Heart left ventricle (tissue), 16 donors: ENCODE results near the gene OOSP1. TPM values are rescaled to one million over a fixed set of nuclear protein-coding genes. Genes with fewer than 3 reads are reported as not detected.

Experiments used
- ATAC-seq, 4 donors: fragments of 200-7000 bp; cut with Tn5 transposase; one replicate each; pipeline ENCODE4 v1.9.1; 2020 to 2022; ENCODE audit warnings: moderate library complexity in 4 of 4, mild to moderate bottlenecking in 3 of 4, moderate number of reproducible peaks in 1 of 4
- DNase-seq, 5 donors: peaks; one replicate each; pipeline ENCODE4 v3.0.0-alpha.2; 2020
- H3K27ac ChIP-seq, 12 donors: fragments of 200-600 bp; sonication (generic) in 4 of 12; one replicate each; pipeline versions ENCODE4 v1.5.0 to v1.8.0; 2016 to 2022; ENCODE audit warnings: mild to moderate bottlenecking in 2 of 12
- H3K27me3 ChIP-seq, 9 donors: fragments of 200-600 bp; sonication (generic) in 2 of 9; one replicate each; pipeline versions ENCODE4 v1.5.1 to v1.8.0; 2016 to 2022; ENCODE audit warnings: mild to moderate bottlenecking in 3 of 9
- H3K36me3 ChIP-seq, 9 donors: fragments of 200-600 bp; sonication (generic) in 2 of 9; one replicate each; pipeline versions ENCODE4 v1.5.0 to v1.8.0; 2018 to 2022; ENCODE audit warnings: mild to moderate bottlenecking in 2 of 9
- H3K4me1 ChIP-seq, 12 donors: fragments of 200-600 bp; sonication (generic) in 4 of 12; one replicate each; pipeline versions ENCODE4 v1.5.0 to v1.8.0; 2016 to 2022; ENCODE audit warnings: mild to moderate bottlenecking in 3 of 12
- H3K4me3 ChIP-seq, 12 donors: fragments of 200-600 bp; sonication (generic) in 4 of 12; one replicate each; pipeline versions ENCODE4 v1.5.0 to v1.8.0; 2017 to 2022; ENCODE audit warnings: mild to moderate bottlenecking in 9 of 12, moderate library complexity in 4 of 12
- H3K9me3 ChIP-seq, 12 donors: fragments of 200-600 bp; sonication (generic) in 4 of 12; one replicate each; pipeline versions ENCODE4 v1.5.0 to v1.8.0; 2016 to 2022; ENCODE audit warnings: mild to moderate bottlenecking in 1 of 12
- CTCF ChIP-seq, 12 donors: fragments of 200-600 bp; sonication (generic) in 4 of 12; IDR thresholded peaks; one replicate each; pipeline versions ENCODE4 v1.5.0 to v1.8.0; 2018 to 2022; ENCODE audit warnings: antibody characterized with exemption in 12 of 12, mild to moderate bottlenecking in 5 of 12
- POLR2A ChIP-seq, 2 donors: fragments of 450-650 bp; IDR thresholded peaks; one replicate each; pipeline ENCODE4 v1.6.1; 2017; ENCODE audit warnings: antibody characterized with exemption in 2 of 2, mild to moderate bottlenecking in 2 of 2, moderate library complexity in 2 of 2
- WGBS, 4 donors: extraction: QIAGEN DNeasy Blood & Tissue Kit in 2 of 4; methylation state at CpG; one replicate each; pipeline versions ENCODE4 v1.1.5 to v1.1.7; 2013 to 2018; 5-methylcytosine and 5-hydroxymethylcytosine counted together
- intact Hi-C, 10 donors: fragments of 100-400 bp; cut with DNase I; formaldehyde crosslinking; loops; one replicate each; pipeline versions ENCODE4 v1.11.1 to v1.14.2; 2022
- polyA plus RNA-seq, 2 donors: library from polyadenylated mRNA; stranded (reverse); fragments of 200-250 nt; gene quantifications; one replicate each; pipeline ENCODE4 v1.2.3, GENCODE V29; 2013
- total RNA-seq, 9 donors: library from RNA; depleted of rRNA in 2 of 9; stranded (reverse); fragments of >200 nt in 2 of 9; fragmentation: NEBNext Ultra II Directional in 3 of 9; extraction: Animal tissue kit (Norgen Biotek cat#: 25700) in 3 of 9; gene quantifications; one replicate each; pipeline versions ENCODE4 v1.1.0 to v1.2.4, GENCODE V29; 2016 to 2023
- donor health status: ischemic (EF 13 %, LVEDD 7.1; RV severe dilation, severe dysfunction).
- donor health status: healthy with polysubstance abuse.
- donor health status: DM: no; HTN: yes; CAD: no.
- donor health status: DM: no; HTN: no; CAD: no.
- donor health status: ischemic (EF 25% LVEDD 6.9; RV normal size, moderate dysfunction).
- donor health status: ischemic (EF 25% LVEDD 5.7; RV mildly dilated, moderate dysfunction).
- donor health status: healthy.
- donor health status: DM: yes; HTN: yes; CAD: no.
- donor health status: ischemic (EF 35%, LVEDD 5.7; RV mildly dilated, moderate dysfunction).
- donor health status: nonischemic (EF 11% LVEDD 7.7; RV severe dilation, severe dysfunction).
- donor health status: DM: yes; HTN: yes; CAD: no.
- donor health status: PGD.
- donor health status: ischemic (EF 29% LVEDD 5.4; RV normal size, mild dysfunction).
- donor health status: nonischemic (EF 23%, LVEDD 6.1; RV moderate dilation, normal function).

OOSP1 gene
- total and polyA plus RNA-seq, 11 donors = 0.38 TPM; not detected in 10

- Histone ChIP-seq H3K27me3 (no peaks in the 10 kb centered on the region), H3K4me3 (no peak overlapping the region), H3K9me3 (peaks cover 0 to 18% (median 4%) of the 10 kb centered on the region in 12 donors), H3K4me1 (no peaks in the 10 kb centered on the region), H3K36me3 (no peaks in the 10 kb centered on the region), H3K27ac (no peak overlapping the region)
- intact Hi-C loops = no loop called here
- 59 to 72% (median 68%) methylated on average over 5 of the region's 5 CpGs for WGBS, 4 donors
- TF ChIP-seq CTCF (IDR thresholded peaks at IDR 0.05) (no peak), POLR2A (IDR thresholded peaks at IDR 0.05) (no peak)
- no peak for DNase-seq
- no peak for ATAC-seq
These were observed 54.2 kb downstream of the OOSP1 start for GRCh38 chr11:59992425-59992824.

- Histone ChIP-seq H3K4me1 (no peaks in the 10 kb centered on the region), H3K36me3 (no peaks in the 10 kb centered on the region), H3K27me3 (no peaks in the 10 kb centered on the region), H3K9me3 (peaks cover 0 to 5% (median 0%) of the 10 kb centered on the region in 12 donors), H3K27ac (no peak overlapping the region), H3K4me3 (no peak overlapping the region)
- intact Hi-C loops = no loop called here
- 53 to 75% (median 64%) methylated on average over 2 of the region's 2 CpGs for WGBS, 4 donors
- TF ChIP-seq POLR2A (IDR thresholded peaks at IDR 0.05) (no peak), CTCF (IDR thresholded peaks at IDR 0.05) (no peak)
- DNase-seq (no peak), ATAC-seq (no peak)
These were observed 59.6 kb downstream of the OOSP1 start for GRCh38 chr11:59997800-59998199.

GRCh38 chr11:59999691-60000090 lies 61.5 kb downstream of the OOSP1 start:
- ATAC-seq = no peak
- no peaks in the 10 kb centered on the region for H3K27me3 ChIP-seq
- H3K9me3 ChIP-seq = peaks cover 0 to 5% (median 0%) of the 10 kb centered on the region in 12 donors
- TF ChIP-seq POLR2A (IDR thresholded peaks at IDR 0.05) (no peak), CTCF (IDR thresholded peaks at IDR 0.05) (no peak)
- DNase-seq = no peak
- intact Hi-C loops = no loop called here
- H3K4me3 ChIP-seq = no peak overlapping the region
- H3K27ac ChIP-seq = no peak overlapping the region
- H3K4me1 ChIP-seq = no peaks in the 10 kb centered on the region
- H3K36me3 ChIP-seq = no peaks in the 10 kb centered on the region
- 65 to 78% (median 71%) methylated on average over 4 of the region's 4 CpGs for WGBS, 4 donors

- ATAC-seq (no peak), DNase-seq (no peak)
- 70 to 87% (median 85%) methylated on average over 2 of the region's 2 CpGs for WGBS, 4 donors
- H3K27me3 ChIP-seq = no peaks in the 10 kb centered on the region
- H3K9me3 ChIP-seq = peaks cover 0 to 5% (median 0%) of the 10 kb centered on the region in 12 donors
- intact Hi-C loops = no loop called here
- no peaks in the 10 kb centered on the region for H3K36me3 ChIP-seq
- no peak for TF ChIP-seq CTCF (IDR thresholded peaks at IDR 0.05)
- no peak for TF ChIP-seq POLR2A (IDR thresholded peaks at IDR 0.05)
- H3K4me3 ChIP-seq = no peak overlapping the region
- H3K27ac ChIP-seq = no peak overlapping the region
- no peaks in the 10 kb centered on the region for H3K4me1 ChIP-seq
These were observed 65.5 kb downstream of the OOSP1 start for GRCh38 chr11:60003729-60004128.
